ENCODE data around the gene COL4A3.

DNA sequence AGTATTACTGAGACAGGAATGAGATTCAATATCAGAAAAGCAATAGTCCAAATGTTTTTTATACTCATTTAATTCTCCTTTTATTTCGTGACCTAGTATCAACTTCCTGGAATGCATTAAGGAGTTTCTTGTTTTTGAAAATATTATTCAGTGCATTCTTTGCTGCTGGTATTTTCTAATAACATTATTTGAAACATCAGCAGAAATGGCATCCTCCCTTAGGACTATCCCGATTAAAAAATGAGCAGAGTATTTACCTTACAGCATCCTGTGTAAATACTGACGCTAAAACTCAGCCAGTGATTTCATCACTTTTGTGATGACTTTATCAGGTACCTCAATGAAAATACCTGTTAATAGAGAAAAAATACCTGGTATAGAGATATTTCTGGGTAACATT is 16.3 kb downstream of the COL4A3 start:
- TF ChIP-seq, protein P1, sequence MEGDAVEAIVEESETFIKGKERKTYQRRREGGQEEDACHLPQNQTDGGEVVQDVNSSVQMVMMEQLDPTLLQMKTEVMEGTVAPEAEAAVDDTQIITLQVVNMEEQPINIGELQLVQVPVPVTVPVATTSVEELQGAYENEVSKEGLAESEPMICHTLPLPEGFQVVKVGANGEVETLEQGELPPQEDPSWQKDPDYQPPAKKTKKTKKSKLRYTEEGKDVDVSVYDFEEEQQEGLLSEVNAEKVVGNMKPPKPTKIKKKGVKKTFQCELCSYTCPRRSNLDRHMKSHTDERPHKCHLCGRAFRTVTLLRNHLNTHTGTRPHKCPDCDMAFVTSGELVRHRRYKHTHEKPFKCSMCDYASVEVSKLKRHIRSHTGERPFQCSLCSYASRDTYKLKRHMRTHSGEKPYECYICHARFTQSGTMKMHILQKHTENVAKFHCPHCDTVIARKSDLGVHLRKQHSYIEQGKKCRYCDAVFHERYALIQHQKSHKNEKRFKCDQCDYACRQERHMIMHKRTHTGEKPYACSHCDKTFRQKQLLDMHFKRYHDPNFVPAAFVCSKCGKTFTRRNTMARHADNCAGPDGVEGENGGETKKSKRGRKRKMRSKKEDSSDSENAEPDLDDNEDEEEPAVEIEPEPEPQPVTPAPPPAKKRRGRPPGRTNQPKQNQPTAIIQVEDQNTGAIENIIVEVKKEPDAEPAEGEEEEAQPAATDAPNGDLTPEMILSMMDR (IDR thresholded peaks at IDR 0.05): no peak
- no peak for TF ChIP-seq POLR2A (IDR thresholded peaks at IDR 0.05)
